A673 (cell line): ENCODE measurements around the gene BMPR1B.

Experiments used
- EZH2 ChIP-seq: fragments of 200-600 bp; sonication (generic); IDR thresholded peaks from 2 replicates; pipeline ENCODE4 v1.6.1; 2017; ENCODE audit warnings: borderline replicate concordance, low read depth, mild to moderate bottlenecking, mixed read lengths, antibody characterized with exemption, low read length; ENCODE audit not compliant: poor library complexity, severe bottlenecking
- TF ChIP-seq, protein P1 (sequence below): fragments of 300-800, 200-600 bp; sonication (generic); conservative IDR thresholded peaks from 2 replicates; pipeline ENCODE4 v1.5.1; 2017; ENCODE audit warnings: low read depth, mild to moderate bottlenecking, antibody characterized with exemption, low read length, moderate library complexity, mixed read lengths

DNA sequence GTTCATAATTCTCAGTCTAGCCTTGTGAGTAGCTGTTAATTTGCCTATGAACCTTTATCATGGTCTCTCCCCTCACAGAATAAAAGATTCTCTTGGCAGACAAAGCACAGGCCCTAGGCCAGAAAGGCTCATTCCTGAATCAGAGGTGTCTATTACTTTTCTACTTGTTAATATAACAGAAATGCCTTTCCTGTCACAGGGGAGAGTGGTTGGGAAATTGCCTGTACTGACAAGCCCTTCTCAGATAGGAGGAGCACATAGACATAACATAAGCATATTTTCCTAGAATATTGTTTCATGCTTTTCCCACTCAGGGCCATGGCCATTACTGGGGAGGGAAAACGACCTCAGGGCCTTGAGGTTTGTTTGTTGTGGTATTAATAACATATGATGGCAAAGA is 308.3 kb downstream of the BMPR1B start:
- TF ChIP-seq, protein P1, sequence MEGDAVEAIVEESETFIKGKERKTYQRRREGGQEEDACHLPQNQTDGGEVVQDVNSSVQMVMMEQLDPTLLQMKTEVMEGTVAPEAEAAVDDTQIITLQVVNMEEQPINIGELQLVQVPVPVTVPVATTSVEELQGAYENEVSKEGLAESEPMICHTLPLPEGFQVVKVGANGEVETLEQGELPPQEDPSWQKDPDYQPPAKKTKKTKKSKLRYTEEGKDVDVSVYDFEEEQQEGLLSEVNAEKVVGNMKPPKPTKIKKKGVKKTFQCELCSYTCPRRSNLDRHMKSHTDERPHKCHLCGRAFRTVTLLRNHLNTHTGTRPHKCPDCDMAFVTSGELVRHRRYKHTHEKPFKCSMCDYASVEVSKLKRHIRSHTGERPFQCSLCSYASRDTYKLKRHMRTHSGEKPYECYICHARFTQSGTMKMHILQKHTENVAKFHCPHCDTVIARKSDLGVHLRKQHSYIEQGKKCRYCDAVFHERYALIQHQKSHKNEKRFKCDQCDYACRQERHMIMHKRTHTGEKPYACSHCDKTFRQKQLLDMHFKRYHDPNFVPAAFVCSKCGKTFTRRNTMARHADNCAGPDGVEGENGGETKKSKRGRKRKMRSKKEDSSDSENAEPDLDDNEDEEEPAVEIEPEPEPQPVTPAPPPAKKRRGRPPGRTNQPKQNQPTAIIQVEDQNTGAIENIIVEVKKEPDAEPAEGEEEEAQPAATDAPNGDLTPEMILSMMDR = no peak
- no peak for TF ChIP-seq EZH2
